COLO668 (cell line): ENCODE measurements around the gene ZNF467.

Experiments used
- DNase-seq: peaks from one replicate; lab custom pipeline; 2025; ENCODE audit not compliant: unreplicated experiment; lab: John Stamatoyannopoulos, UW

Gene ZNF467

DNA sequence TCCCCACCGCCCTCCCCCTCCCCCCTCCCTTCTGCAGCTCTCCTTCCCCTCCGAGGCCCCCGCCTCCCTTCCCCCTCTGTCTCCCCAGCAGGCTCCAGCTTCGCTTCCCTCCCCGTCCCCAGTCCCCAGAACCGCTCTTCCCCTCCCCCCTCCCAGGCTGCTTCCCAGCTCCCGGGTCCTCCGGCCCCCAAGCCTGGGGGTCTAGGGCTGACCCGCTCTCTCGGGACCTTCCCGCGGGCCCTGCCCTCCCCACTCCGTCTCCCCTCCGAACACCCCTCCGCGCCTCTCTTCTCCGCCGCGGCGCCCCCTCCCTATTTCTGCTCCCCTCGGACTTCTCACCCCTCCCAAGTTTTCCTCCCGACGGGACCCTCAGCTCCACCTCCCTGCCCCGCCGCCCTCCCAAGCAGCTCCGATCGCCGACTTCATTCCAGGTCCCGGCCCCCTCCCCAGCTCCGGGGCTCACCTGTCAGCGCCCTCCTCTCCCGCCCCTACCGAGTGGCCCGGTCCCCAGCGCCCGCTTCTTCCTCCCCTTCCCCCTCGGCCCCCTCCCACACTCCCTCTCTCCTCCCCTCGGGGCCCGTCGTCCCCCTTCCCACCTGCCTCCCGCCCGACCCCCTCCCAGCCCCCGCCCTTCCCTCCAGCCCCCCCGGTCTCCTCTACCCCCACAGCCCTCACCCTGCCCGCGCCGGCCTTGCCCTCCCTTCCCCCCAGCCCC lies 990 bp downstream of the ZNF467 start:
- DNase-seq, result peak; percentile 35

DNA sequence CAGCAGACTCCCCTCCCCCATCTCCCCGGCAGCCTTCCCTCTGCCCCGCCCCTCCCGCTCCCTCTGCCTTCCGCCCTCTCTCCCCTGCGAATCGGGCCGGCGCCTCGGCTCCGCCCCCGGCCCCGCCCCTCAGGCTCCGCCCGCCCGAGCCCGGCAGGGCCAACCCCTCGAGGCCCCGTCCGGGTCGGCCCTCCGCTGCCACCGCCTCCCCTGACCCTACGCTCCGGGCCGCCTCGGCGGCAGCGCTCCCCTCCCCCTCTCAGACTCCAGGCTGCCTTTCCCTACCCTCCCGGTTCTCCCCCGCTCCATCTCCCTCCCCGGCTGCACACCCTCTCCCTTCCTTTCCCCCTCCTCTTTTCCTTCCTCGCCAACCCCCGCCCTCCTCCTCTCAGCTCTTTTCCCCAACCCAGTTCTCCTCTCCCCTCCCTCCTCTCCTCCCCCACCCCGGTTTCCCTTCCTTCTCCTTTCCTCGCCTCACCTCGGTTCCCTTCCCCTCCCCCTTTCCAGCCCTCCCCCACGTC lies 1.6 kb downstream of the ZNF467 start:
- DNase-seq, result peak; percentile 85

DNA sequence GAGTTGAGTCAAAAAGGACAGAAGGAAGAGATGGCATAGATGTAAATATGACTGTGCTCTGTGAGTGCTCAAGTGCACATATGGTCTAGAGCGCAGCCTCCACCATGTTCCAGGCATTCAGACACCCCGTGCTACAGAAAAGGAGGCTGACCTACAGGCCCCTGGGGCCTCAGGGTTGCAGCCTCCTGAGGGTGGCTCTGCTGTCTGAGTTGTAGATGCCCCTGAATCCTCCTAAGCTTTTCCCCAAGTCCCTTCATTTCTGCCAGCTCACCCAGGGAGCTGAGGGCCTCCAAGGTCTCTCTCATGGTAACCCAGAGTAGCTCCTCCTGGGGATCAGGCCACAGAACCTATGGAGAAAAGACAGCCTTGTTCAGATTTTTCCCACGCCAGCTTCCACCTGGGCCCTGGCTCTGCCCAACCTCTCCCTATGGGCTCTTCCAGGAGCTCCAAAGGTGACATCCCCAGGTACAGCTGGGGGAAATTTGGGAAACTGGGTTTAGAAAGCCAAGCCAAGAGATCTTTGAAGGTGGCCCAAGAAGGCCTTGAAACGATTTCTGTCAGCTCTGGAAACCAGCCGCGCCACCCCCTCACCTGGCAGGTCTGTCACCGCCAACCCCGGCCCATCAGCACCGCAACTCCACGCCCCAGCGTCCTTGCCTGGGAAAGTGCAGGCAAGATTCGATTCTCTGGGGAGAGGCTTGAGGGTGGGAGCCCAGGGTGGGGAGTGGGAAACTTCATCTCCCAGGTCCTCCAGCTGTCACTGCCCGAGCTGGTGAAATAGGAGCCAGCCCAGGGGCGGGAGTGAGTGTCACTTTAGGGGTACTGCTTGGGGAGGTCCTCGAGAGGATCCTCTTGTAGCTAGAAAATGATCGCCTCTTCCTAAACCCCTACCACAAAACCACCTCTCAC lies 2.4 kb downstream of the ZNF467 start:
- peak; percentile 34 for DNase-seq

DNA sequence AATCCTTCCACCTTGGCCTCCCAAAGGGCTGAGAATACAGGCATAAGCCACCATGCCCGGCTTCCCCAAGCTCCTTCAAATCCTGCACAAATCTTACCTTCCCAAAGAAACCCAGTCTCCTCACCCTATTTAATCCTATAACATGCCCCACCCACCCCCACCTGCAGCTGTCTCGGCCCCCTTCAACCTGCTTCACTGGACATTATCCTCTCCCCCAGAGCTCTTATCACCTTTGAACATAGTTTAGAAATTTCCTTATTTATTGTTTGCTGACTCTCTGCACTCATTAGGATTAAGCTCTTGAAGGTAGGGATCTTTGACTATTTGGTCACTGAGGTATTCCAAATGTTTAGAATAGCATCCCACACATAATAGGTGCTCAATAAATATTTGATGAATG lies 3.5 kb downstream of the ZNF467 start:
- DNase-seq, result no peak

DNA sequence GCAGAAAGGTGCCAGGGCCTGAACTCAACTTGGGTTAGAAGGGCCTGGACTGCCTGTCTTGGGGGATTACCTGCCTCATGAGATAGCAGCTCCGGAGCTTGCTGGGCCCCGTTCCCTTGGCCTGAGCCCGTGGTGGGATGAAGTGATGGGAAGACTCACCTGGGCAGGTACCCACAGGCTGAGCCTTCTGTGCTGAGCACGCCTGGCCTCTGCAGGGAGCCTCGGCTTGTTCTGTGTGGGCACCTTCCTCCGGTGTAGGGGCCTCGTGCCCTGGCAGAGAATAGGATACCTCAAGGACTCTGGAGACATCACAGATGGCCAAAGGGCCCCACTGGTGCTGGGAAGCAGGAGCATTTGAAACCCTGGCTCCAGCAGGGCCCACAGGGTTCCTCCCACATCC lies 4.5 kb downstream of the ZNF467 start:
- no peak for DNase-seq

DNA sequence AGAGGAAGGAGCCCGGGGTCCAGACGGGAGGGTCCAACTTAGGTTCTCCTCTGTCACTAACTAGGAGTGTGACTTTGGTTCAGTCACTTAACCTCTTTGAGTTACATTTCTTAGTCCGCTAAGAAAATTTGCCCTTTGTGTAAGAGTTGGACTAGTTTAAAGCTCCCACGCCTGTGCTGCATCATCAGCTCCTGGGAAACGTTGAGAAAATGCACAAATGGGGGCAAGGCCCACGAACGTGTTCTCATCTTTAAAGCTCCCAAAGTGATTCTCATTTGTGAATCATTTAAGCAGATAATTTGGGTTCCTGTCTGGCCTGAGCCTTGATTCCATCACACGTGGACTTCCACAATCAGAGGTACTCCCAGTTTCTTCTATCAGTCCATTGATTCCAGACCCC lies 6.3 kb downstream of the ZNF467 start:
- no peak for DNase-seq

DNA sequence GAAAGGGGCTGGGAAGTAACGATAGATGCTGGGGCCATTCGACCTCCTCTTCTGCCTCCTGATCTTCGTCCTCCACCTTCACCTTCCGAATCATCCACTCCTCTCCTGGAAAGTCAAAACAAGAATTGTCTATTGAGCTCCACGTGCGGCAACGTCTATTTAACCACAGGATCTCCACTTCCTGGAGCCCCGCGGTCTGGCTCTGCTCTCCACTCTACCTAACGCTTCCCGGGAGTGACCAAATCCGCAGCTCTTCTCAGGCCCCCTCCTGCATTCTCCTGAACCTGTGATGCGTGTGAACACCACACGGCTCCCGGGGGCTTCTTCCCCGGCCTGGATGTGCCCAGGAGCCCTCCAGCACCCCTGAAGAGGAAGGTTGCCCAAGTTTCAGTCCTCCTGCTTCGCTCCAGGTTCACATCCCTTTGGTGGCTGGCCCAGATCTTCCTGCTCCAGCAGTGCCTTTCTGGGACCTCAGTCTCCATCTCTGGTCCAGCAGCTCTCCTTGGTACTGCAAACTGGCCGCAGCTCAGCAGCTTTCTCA lies 7.2 kb downstream of the ZNF467 start:
- no peak for DNase-seq

DNA sequence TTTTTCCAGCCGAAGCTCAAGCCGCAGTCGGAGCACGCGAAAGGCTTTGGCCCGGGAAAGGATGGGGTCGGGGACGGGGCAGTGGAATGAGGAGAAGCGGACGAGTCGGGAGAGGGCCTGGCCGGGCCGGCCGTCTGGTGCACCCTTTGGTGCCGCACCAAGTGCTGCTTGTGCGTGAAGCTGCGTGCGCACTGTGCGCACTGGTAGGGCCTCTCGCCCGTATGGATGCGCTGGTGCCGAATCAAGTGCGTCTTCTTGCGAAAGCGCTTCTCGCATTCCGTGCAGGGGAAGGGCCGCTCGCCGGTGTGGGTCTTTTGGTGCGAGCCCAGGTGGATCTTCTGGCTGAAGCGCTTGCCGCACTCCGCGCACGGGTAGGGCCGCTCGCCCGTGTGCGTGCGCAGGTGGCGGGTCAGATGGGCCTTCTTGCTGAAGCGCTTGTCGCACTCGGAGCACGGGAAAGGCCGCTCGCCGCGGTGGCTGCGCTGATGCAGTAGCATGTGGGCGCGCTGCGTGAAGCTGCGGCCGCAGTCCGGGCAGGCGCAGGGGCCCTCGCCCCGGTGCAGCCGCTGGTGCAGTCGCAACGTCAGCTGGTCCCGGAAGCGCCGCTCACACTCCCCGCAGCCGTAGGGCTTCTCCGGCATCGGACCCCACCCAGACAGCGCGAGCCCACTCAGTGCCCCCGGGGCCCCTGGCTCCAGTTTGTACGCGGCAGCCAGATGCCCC lies 7.8 kb downstream of the ZNF467 start:
- no peak for DNase-seq

DNA sequence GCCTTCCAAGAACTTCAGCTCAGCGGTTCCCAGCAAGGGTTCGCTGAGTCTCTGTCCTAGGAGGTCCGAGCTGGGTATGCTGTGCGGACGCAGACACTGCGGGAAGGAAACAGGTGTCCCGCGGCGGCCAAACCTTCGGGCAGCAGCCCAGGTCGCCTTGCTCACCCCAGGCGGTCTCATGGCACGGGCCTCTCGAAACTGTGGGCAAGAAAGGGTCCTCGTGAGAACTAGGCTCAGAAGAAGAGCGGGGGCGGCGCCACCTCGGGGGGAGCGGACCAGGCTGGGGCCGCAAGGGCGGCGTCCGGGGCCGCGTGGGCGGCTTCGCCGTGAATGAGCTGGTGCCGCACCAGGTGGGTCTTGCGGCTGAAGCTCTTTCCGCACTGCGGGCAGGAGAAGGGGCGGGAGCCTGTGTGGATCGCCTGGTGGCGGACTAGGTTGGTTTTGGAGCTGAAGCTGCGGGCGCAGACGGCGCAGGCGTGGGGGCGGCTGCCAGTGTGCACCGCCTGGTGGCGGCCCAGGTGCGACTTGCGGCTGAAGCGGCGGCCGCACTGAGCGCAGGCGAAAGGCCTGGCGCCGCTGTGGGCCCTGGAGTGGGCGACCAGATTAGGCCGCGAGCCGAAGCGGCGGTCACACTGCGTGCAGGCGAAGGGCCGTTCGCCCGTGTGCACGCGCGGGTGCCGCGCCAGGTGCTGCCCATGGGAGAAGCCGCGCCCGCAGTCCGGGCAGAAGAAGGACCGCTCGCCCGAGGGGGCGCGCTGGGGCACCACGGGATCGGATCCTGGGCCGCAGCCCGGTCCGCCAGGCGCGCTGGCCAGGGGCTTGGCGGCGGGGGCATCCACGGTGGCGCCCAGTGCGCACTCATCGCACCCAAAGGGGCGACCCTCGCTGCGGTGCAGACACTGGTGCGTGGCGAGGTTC lies 8.6 kb downstream of the ZNF467 start:
- no peak for DNase-seq

DNA sequence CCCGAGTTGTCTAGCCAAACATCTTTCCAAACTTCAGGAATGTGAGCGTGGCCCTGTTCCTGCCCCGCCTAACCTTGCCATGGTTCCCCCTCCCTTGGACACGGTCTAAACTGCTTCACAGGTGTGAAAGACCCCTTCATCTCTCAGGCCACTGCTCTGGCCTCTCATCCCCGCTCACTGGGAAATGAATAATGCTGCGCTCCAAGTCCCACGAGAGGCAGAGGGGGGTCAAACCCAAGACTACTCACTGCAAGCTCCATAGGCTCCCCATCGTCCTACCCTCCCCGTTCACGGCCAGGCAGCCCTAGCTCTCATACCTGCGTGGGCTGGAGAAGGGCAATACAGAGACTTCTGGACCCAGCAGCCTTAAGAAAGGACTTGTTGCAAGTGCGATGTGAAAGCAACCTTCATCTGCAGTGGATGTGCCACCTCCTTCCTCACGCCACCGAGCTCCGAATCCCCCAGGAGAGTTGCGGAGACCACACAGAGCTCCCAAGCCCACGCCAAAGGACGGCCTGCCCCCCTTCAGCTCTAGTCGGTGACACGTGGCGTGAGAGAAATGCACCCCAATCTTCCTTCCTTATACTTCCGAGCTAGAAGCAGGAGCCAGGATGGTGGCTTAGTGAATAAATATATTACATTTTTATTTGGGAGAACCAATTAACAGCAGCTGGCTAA lies 9.7 kb downstream of the ZNF467 start:
- no peak for DNase-seq

DNA sequence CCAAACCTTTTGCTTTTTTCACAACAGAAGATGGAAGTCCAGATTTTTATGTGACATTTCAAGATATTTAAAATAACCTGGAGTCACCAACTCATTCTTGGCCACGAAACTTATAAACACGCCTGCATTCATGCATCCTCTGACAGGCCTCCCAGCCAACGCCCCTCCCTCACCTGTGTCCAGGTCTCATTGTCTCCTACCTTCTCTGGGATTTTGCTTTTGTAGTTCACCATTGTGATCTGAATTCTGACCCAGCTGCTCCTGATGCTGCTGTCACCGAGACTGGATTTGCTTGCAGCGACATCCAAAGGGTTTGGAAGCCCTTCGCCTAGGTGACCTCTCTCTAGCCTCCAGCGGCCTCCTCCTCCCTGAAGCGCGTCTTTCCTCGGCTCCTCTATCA lies 10.8 kb downstream of the ZNF467 start:
- no peak for DNase-seq

DNA sequence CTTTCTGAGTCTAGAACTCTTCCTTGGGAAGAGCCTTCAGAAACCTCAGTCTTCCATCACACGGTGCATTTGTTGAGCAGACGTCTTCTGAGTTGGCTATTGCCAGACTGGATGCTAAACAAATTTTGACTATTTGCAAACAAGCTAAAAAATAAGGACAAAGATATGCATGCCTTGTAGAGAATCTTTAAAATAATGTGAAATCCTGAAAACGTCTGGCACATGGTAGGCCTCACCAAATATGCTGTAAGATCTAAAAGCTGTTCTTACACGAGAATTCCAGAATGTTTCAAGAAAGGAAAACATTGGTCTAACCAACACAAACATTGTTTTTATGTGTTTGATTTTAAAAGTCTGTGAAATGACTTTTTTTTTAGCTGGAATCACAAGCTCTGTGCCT lies 11.3 kb downstream of the ZNF467 start:
- no peak for DNase-seq

DNA sequence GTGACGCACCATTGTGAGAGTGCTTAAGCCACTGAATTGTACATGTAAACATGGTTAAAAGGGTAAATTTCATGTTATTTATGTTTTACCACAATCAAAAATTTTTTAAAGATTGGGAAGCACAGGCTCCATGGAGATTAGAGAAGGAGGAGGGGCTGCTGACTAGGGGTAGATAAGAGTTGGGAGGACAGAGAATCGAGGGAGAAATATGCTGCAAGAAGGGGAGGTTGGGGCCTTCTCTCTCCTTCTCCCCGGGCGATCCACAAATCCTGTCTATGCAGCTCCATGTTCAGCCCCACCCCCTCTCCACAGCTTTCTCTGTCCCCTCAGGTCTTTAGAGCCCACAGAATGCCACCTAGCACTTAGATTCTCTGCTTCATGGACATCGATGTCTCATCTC lies 12.1 kb downstream of the ZNF467 start:
- DNase-seq, result no peak

DNA sequence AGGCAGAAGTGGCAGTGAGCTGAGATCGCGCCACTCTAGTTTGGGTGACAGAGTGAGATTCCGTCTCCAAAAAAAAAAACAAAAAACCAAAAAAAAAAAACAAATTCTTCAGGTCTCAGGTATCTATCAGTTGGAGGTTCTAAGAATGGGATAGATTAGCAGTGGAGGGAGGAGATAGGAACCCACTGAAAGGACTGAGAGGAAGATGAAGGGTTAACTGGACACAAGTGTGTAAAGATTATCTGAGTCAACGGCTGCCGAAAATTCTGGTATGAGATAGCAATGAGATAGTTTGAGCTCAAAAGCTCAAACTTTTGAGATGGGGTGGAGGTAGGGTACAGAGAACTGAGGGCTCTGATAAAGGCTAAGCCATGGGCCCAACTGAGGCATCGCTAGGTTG lies 12.8 kb downstream of the ZNF467 start:
- no peak for DNase-seq

DNA sequence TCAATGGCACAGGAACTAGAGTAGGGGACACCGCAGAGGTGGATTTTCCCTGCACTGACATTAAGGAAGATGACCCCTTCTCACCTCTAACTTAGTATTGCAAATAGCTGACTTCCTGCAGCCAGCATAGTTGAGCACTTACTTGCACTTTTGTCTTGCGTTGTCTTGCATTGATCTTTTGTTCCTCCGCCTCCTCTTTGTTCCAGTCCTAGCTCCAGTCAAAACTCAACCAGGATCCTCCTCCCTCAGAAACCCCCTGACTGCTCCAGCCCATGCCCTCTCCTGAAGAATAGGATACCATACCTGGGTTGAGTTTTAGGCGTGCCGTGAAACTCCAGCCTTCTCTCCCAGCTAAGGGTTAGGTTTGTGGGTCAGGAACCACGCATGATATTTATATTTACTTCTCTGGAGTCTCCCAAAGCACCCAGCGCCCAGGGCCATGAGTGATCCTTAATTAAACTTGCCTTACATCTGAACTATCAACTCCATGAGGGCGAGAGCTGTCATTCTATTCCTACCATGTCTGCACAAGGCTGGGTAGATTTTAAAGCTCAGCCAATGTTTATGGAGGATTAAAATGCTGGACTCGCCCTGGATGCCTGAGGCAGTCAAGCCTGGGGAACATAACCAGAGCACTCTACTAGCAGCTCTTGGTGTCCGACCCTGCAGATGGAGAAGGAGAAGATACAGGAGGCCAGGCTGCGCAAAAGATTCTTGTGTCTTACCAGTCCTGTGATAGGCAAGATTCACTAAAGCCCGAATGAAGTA lies 14.1 kb downstream of the ZNF467 start:
- DNase-seq, result no peak

DNA sequence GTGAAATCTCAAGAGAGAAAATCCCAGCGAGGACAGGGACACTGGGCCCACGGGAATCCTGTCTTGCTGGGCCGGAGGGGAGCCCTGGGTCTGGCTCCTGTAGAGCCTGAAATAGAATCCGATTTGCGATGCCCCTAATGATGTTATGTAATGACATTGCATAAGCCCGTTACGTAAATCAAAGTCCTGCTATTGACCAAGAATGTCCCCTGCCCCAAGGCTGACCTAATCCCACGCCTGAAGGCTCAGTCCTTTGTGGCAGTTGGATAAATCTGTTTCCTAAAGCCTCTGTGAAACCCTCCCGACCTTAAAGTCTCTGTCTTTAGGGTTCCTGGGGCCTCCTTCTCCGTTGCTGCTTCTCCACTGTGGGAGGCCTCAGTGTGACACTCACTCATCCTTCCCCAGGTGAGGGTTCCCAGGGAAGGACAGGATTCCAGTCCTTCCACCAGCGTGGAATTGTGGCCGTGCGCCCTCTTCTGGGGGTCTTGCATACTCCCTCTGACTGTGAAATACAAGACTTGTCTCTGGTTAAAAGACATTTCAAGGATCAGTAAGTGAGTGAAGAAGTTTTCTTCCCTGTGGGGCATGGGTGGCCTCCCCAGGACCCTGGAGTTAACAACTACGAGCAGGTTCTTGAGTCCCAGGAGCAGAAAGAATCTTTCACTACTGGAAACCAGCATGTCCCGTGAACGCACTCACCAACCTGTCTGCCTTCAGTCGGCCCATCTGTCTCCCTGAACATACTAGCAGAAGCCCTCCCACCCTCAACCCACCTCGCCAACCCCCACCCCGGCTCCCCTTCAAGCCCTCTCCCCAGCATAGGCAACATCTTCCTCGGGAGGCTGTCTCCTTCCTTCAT lies 19.8 kb downstream of the ZNF467 start:
- peak; percentile 50 for DNase-seq

DNA sequence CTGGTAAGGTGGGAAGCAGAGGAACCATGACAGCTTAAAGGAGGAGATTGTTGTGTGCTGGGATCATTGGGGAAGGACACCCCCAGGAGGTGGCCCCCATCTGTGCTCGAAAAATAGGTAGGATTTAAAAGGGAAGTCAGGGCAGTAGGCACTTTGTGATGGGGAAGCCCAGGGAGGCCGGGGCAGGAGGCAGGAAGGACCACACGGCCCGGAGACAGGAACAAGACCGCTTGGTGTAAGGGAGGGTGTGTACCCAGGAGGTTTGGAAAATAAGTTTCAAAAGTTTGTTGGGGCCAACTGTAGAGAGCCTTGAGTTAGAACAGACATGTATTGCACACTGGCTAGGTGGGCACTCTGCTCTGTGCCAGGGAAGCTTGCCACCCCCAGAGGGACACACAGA lies 20.7 kb downstream of the ZNF467 start:
- no peak for DNase-seq
